HPDE6-E6E7 (cell line): ENCODE results near the gene GPR37.

Experiments used
- DNase-seq: peaks from one replicate; pipeline ENCODE4 v3.0.0; 2011; ENCODE audit warnings: missing footprints; ENCODE audit errors: extremely low spot score

The GPR37 gene

GRCh38 chr7:124780056-124780455, 14.5 kb upstream of the GPR37 start:
- DNase-seq = no peak

DNA sequence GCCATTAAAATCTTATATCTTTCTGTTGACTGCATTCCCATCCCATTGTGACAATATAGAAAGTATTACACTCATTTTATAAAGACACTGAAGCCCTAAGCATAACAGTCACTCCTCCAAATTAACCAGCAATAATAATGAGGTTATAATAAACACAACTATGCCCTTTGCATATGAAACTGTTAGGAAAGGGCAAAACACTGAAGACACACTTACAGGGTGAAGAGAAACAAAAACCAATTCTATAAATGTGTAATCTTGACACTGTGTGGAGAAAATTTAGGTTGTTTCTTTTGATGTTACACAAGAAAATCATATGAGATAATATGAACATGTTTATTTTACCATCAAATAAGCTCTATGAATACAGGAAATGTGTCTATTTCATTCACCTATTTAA, 14.0 kb upstream of the GPR37 start:
- DNase-seq = no peak

- DNase-seq = no peak
Observed at GRCh38 chr7:124779194-124779593, 13.6 kb upstream of the GPR37 start.

DNA sequence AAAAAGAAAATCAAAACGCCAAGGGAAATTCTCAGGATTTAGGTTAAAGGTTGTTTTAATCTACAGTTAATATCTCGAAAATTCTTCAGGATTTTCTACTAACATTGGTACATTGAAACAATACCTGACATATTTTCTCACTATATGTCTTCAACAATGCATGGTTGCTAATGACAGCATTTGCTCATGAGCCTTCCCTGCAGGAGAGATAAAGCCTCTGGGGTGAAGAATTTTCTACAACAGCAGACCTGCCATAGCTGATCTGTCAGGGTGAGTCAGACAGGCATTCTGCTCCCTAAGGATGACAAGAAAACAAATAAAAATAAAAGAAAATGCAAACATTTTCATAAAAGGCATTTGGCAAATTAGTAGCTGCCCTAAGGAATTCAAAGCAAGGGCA, 11.7 kb upstream of the GPR37 start:
- no peak for DNase-seq

GRCh38 chr7:124776153-124776552, 10.6 kb upstream of the GPR37 start:
- DNase-seq = no peak

DNA sequence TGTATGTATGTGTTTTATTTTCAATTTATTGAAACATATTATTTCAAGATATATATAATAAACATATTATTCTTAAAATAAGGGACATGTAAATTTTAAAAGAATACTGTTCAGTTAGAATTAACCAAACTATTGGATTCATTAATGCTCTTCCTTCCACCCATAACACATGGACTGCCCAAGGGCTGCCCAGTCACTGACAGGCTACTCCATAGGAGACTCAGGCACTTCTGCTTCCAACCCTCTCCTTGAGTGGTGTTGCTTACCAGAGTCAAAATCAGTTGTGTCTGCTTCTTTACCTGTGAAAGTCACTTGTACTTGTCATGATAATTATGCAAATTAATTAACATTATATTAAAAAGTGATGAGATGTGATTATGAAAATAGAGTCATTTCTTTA, 9.8 kb upstream of the GPR37 start:
- no peak for DNase-seq

DNA sequence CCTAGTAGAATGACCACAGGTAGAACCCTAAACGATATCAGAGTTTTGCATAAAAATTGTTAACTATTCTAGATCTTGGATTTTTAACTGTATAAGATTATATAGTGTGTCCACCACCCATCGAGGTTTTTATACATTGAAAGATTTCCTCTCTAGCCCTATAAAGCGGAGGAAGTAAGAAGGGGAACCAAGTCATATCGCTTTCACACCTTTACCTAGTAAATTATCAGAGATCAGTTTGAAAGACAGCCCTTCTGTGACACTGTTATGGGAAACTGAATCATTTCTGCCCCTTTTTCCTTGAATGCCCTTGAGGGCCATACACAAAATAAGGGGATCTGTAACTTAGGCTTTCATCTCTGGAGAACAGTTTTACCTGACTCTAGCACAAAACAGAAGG, 8.3 kb upstream of the GPR37 start:
- DNase-seq = no peak

DNA sequence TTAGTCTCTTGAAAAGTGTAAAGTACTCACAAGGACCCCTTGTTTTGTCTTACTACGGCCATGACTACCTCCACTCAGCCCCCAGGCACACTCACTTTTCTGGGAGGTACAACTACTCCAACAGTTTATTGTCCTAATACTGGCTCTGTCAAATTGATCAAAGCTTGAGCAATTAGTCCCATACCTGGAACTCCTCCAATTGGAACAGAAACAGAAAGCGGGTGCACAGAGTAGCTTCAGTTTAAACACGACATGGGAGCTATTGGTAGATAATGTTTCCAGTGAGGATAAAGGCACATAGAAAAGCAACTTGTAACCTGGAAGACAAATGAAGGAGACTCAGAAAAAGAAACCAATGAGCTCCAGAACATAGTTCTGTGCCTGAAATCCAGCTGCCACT, 7.7 kb upstream of the GPR37 start:
- no peak for DNase-seq

- DNase-seq = no peak
Observed at GRCh38 chr7:124769136-124769535, 3.5 kb upstream of the GPR37 start.

- DNase-seq = no peak
Observed at GRCh38 chr7:124768525-124768924, 2.9 kb upstream of the GPR37 start.

DNA sequence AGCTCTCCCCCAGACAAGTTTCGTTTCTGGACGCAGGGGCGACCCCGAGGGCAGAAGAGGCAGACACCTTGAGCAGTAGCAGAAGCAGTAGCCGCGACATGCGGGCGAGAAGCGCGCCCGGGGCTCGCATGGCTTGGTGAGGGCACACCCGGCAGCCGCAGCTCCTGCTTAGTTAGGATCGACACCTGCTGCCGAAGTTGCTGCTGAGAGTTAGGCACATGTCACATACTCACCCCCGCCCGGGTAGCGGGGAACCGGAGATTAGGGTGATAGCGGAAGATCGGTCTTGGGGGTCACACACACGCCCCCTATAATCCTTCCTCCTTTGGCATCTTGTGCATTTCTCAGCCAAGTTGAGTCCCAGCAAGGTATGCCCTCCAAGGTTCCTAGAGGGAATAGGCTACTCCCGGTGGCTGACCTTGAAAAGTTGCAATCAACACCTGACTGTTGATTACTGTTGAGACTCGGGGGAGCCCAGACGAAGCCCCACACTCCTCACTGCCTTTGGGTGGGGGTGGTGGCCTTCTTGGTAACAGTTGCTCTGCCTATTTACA, 668 bp downstream of the GPR37 start:
- DNase-seq = peak; percentile 36

GRCh38 chr7:124764051-124764846, 1.3 kb downstream of the GPR37 start:
- no peak for DNase-seq

- no peak for DNase-seq
Observed at GRCh38 chr7:124762611-124763143, 2.9 kb downstream of the GPR37 start.

- DNase-seq = no peak
Observed at GRCh38 chr7:124761164-124761715, 4.4 kb downstream of the GPR37 start.

GRCh38 chr7:124758327-124758726, 7.3 kb downstream of the GPR37 start:
- DNase-seq = no peak

GRCh38 chr7:124754576-124755268, 10.9 kb downstream of the GPR37 start:
- DNase-seq = no peak

DNA sequence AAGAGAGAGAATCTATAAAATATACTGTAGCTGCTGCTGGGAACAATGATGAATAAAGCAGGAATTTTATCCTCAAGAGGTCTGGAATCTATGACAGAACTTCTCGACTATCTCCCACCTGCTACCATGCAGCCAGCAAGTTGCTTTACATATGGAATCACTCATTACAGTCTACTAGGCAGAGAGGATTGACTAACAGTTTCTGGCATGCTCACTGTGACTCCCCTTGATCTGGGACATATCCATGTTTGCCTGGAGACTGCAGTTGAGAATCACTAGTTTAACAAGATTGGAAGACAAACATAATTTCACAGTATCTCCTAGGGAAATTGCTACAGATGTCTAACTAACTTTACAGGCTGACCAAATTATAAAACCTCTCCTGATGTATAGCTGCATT, 13.3 kb downstream of the GPR37 start:
- no peak for DNase-seq

GRCh38 chr7:124751027-124751426, 14.6 kb downstream of the GPR37 start:
- no peak for DNase-seq

DNA sequence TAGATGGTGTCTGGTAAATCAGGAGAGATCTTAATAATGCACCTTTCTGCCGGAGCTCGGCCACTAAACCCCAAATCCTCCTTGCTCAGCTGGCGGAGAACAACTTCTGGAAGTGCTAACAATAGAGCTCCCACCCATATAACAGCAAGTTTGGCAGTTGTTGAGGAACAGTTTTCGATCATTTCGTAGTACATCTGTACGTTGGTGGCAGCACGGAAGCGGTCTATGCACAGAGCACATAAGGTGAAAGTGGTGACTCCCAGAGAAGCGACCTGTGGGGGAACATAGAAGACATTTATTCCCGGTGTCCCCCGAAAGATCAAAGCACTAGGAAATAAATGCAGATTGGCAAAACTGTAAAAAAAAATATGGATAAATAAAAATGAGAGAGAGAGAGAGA, 18.5 kb downstream of the GPR37 start:
- DNase-seq = no peak

GRCh38 chr7:124738639-124739038, 27.0 kb downstream of the GPR37 start:
- no peak for DNase-seq

GRCh38 chr7:124737760-124738300, 27.8 kb downstream of the GPR37 start:
- no peak for DNase-seq

DNA sequence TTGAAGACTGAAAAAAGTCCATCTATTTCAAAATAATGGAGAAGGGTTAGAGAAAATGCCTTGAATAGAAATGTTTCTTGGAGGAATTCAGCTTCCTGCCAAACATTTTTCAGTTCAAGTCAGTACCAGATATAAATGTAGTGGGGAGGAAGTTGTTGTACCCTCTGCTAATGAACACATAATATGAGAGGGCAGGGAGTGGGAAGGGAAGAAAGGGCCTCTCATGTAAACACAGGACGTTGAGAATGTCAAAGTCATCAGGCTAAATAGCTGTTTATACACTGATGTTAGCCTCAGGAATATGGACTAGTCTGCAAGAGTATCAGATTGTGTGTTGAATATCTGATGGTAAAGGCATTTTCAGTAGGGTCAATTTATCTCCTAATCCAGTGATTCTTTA, 37.0 kb downstream of the GPR37 start:
- DNase-seq = no peak
